Thoracic aorta endothelial cell (primary cell): ENCODE results near the gene GH1. TPM values are rescaled to one million over a fixed set of nuclear protein-coding genes. Genes with fewer than 3 reads are reported as not detected.

Experiments used
- small RNA-seq: library from RNA; depleted of rRNA; stranded (forward); fragments of <200 nt; gene quantifications from one replicate; pipeline ENCODE3, GENCODE V24; 2012
- total RNA-seq: library from RNA; depleted of rRNA; stranded (reverse); fragments of >200 nt; gene quantifications from 2 replicates; pipeline ENCODE4 v1.2.3, GENCODE V29; 2012

GH1 gene
- not detected in 2 replicates for total RNA-seq

DNA sequence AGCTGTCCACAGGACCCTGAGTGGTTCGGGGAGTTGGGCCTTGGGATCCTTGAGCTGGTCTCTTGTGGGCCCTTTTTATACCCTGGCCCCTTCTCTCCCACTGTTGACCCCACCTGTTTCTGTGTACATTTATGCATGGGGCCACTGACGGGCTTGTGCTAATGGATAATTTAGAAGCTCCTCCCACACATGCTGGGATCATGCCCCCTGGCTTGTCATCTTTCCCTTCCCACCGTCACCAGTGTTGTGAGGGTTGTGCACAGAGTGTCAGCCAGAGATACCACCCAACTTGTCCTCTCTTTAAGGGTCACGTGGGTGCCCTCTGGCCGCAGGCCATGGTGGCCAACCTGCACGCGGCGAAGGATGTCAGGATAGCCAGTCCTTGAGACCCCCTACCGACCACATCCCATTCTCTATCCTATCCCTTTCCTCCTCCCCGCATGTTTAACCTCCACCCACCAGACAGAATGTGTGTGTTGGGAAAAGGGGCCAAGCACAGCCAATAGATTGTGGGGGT is at the start of gene GH1:
Gene GH1 (minus strand): TSS at position 51 of the 517 bp plus-strand sequence. CDS start 63 bp downstream, outside the sequence.

GRCh38 chr17:63931981-63932561 is 13.4 kb upstream of the GH1 start, which contains the start of gene CD79B:
Gene CD79B (minus strand): TSS chr17:63932331. CDS start chr17:63932261, 70 bp downstream.

DNA sequence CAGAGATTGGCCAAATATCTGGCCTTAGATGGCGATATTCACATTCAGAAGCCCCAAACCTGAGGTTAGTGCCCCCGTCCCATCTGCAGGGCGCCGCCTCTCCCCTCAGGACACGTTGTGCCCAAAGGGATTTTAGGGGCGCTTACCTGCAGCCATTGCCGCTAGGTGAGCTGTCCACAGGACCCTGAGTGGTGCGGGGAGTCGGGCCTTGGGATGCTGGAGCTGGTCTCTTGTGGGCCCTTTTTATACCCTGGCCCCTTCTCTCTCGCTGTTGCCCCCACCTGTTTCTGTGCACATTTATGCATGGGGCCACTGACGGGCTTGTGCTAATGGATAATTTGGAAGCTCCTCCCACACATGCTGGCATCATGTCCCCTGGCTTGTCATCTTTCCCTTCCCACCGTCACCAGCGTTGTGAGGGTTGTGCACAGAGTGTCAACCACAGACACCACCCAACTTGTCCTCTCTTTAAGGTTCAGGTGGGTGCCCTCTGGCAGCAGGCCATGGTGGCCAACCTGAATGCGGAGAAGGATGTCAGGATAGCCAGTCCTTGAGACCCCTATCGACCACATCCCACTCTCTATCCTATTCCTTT is 7.5 kb downstream of the GH1 start, which contains the start of gene CSHL1:
Gene CSHL1 (minus strand): TSS at position 218 of the 595 bp plus-strand sequence. CDS start 62 bp downstream, at position 156.

GRCh38 chr17:63896524-63897354 is 21.9 kb downstream of the GH1 start, which contains the start of gene CSH1:
Gene CSH1 (minus strand): TSS chr17:63896574. CDS start chr17:63896511, 63 bp downstream.

GRCh38 chr17:63881935-63882601 is 36.6 kb downstream of the GH1 start, which contains the start of gene GH2:
Gene GH2 (minus strand): TSS chr17:63881944. CDS start chr17:63881801, 143 bp downstream.

GRCh38 chr17:63873577-63873976 is 45.1 kb downstream of the GH1 start, which contains the start of gene CSH2:
Gene CSH2 (minus strand): TSS chr17:63873677. CDS start chr17:63873614, 63 bp downstream.

Small RNA genes within 50 kb of the gene (small RNA-seq; reads per million reads assigned to genes)
- gene AC040958.1 (not detected), gene AC127029.1 (not detected), gene GH1 (not detected)

Other genes with a start within 250 kb of the GH1 start
- 12.9 and 20.0 TPM in 2 replicates for gene LIMD2, start 218.7 kb downstream of the GH1 start, total RNA-seq
- 41.9 and 42.3 TPM in 2 replicates for gene STRADA, start 177.0 kb downstream of the GH1 start, total RNA-seq
- gene CCDC47, start 145.2 kb downstream of the GH1 start, total RNA-seq = 108 and 133 TPM in 2 replicates
- gene DDX42, start 144.7 kb downstream of the GH1 start, total RNA-seq = 122 and 130 TPM in 2 replicates
- gene PSMC5, start 91.4 kb downstream of the GH1 start, total RNA-seq = 80.9 and 93.4 TPM in 2 replicates
- gene FTSJ3, start 91.2 kb downstream of the GH1 start, total RNA-seq = 51.0 and 64.9 TPM in 2 replicates
- 46.5 and 71.5 TPM in 2 replicates for gene SMARCD2, start 76.2 kb downstream of the GH1 start, total RNA-seq
- gene CSH2, start 45.2 kb downstream of the GH1 start, total RNA-seq = not detected in 2 replicates
- gene GH2, start 36.9 kb downstream of the GH1 start, total RNA-seq = not detected in 2 replicates
- not detected in 2 replicates for gene CSH1, start 22.3 kb downstream of the GH1 start, total RNA-seq
- not detected in 2 replicates for gene CSHL1, start 7.6 kb downstream of the GH1 start, total RNA-seq
- gene CD79B, start 13.5 kb upstream of the GH1 start, total RNA-seq = 1.3 and 1.5 TPM in 2 replicates
- 0.07 and 0.13 TPM in 2 replicates for gene SCN4A, start 54.1 kb upstream of the GH1 start, total RNA-seq
- 0.14 and 0.66 TPM in 2 replicates for gene PRR29, start 79.5 kb upstream of the GH1 start, total RNA-seq
- 898 and 963 TPM in 2 replicates for gene ICAM2, start 101.8 kb upstream of the GH1 start, total RNA-seq
- 19.3 and 22.6 TPM in 2 replicates for gene ERN1, start 211.3 kb upstream of the GH1 start, total RNA-seq